ENCODE measurements around the gene PHF5A.

- TF ChIP-seq CTCF (IDR thresholded peaks at IDR 0.05; ENCODE audit: low read depth, low read length) (peak; percentile 60), POLR2A (IDR thresholded peaks at IDR 0.05; ENCODE audit: extremely low read depth, insufficient read length) (no peak), MYC (IDR thresholded peaks at IDR 0.05; ENCODE audit: low read depth, low read length) (no peak)
Measured at GRCh38 chr22:41517172-41518047, 48.9 kb upstream of the PHF5A start.
